CD4-positive, CD25-positive, alpha-beta regulatory T cell (primary cell): ENCODE data around the gene TPCN2. TPM values are rescaled to one million over a fixed set of nuclear protein-coding genes. Genes with fewer than 3 reads are reported as not detected.

Experiments
- ATAC-seq, 2 donors: fragments of 150-1000 bp; cut with Tn5 transposase; one replicate each; pipeline ENCODE4 v1.10.0; 2021; ENCODE audit warnings: low read depth in 2 of 2, moderate number of reproducible peaks in 2 of 2, moderate library complexity in 1 of 2
- DNase-seq, 3 donors: peaks; one replicate each; pipeline versions ENCODE4 v3.0.0 to v3.0.0-alpha.2; 2012 to 2022; ENCODE audit warnings: mixed read lengths in 1 of 3
- H3K27ac ChIP-seq: one replicate; pipeline ENCODE4 v1.7.0; 2013; ENCODE audit warnings: mild to moderate bottlenecking, low read length; ENCODE audit not compliant: insufficient read depth, poor library complexity, severe bottlenecking
- H3K27me3 ChIP-seq: one replicate; pipeline ENCODE4 v1.7.0; 2013; ENCODE audit warnings: low read length; ENCODE audit not compliant: control insufficient read depth, insufficient read depth
- H3K36me3 ChIP-seq: one replicate; pipeline ENCODE4 v1.7.0; 2013; ENCODE audit warnings: mild to moderate bottlenecking, low read length, moderate library complexity; ENCODE audit not compliant: control insufficient read depth, insufficient read depth
- H3K4me1 ChIP-seq: 2 replicates; pipeline ENCODE4 v1.7.0; 2013; ENCODE audit warnings: mild to moderate bottlenecking, low read length; ENCODE audit not compliant: insufficient read depth, control insufficient read depth, poor library complexity, severe bottlenecking
- H3K4me3 ChIP-seq: one replicate; pipeline ENCODE4 v1.7.0; 2013; ENCODE audit warnings: low read depth, mild to moderate bottlenecking, low read length, moderate library complexity
- H3K9me3 ChIP-seq, 2 experiments: 1 replicate in 1 of 2; 2 replicates in 1 of 2; pipeline ENCODE4 v1.7.0; 2013; ENCODE audit warnings: low read length in 2 of 2, mild to moderate bottlenecking in 1 of 2, moderate library complexity in 1 of 2; ENCODE audit not compliant: control insufficient read depth in 2 of 2
- H3K27ac Mint-ChIP-seq, 3 donors: one replicate each; pipeline ENCODE4 v1.8.0; 2020 to 2022; ENCODE audit warnings: mild to moderate bottlenecking in 3 of 3, mixed read lengths in 3 of 3, moderate library complexity in 2 of 3
- H3K27me3 Mint-ChIP-seq: one replicate; pipeline ENCODE4 v1.8.0; 2022; ENCODE audit warnings: mild to moderate bottlenecking, mixed read lengths
- H3K36me3 Mint-ChIP-seq: one replicate; pipeline ENCODE4 v1.8.0; 2020; ENCODE audit warnings: mixed read lengths
- H3K4me1 Mint-ChIP-seq, 4 donors: one replicate each; pipeline ENCODE4 v1.8.0; 2020 to 2022; ENCODE audit warnings: mixed read lengths in 4 of 4, mild to moderate bottlenecking in 1 of 4
- H3K4me3 Mint-ChIP-seq, 4 donors: one replicate each; pipeline ENCODE4 v1.8.0; 2020 to 2022; ENCODE audit warnings: mild to moderate bottlenecking in 4 of 4, mixed read lengths in 4 of 4, moderate library complexity in 3 of 4
- H3K9me3 Mint-ChIP-seq, 7 donors: one replicate each; pipeline ENCODE4 v1.8.0; 2020 to 2022; ENCODE audit warnings: mixed read lengths in 7 of 7, mild to moderate bottlenecking in 3 of 7, moderate library complexity in 2 of 7
- polyA plus RNA-seq, 4 donors: library from polyadenylated mRNA; unstranded; fragments of 300-500 nt; fragmentation: Illumina TruSeq; gene quantifications; one replicate each; pipeline ENCODE4 v1.2.3, GENCODE V29; 2021
- total RNA-seq: library from RNA; stranded (reverse); gene quantifications from one replicate; pipeline ENCODE4 v1.2.3, GENCODE V29; 2022

The TPCN2 gene
- total and polyA plus RNA-seq, 5 donors from 2014 or later: 5.9 to 20.5 (median 6.6) TPM

DNA sequence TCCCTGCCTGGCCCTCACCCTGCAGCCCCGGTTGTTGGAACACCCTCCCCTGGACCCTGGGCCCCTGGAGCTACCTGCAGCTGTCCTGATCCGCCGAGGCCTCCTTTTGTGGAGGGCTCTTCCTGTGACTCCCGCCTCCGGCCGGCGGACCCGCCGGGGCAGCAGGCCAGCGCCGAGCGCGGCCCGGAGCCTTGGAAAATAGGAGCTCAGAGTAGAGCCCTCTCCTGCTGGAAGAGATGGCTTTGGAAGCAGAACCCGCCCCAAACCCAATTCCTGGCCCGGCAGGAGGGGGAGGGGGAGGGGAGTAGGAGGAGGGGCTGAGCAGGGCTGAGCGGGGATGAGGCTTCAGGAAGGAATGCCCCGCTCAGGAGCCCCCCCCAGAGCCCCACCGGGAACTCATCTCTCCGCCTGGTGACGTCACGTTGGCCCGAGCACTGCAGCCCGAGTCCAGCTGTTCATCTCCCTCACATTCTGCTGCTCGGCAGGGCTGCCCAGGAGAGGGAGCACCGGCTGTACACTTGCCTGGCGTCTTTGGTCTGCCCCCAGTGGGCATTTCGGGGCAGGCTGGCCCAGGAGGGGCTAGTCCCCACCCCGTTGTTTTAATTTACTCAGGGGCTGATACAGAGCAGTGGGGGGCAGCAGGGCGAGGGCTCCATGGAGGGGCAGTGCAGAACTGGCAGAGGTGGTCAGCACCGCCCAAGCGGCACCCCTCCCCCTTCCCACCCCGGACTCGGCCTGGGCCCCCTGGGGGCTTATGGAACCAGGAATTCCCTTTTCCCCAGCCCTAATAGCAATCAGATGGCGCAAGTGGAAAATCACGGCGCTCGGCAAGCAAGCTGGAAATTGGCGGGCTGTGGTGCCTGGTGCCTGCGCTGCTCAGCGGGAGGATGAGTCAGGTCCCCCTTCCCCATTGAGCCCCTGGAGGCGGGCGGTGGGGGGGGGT lies 35.5 kb upstream of the TPCN2 start, which contains the start of gene MRGPRF:
MRGPRF (minus strand) TSS at position 238 of the 943 bp plus-strand sequence. CDS start 3,345 bp downstream, outside the sequence.
- Mint-ChIP-seq H3K36me3 (no peaks in the 10 kb centered on the region), H3K27me3 (peaks cover 25% of the 10 kb centered on the region), H3K9me3 (no peaks in the 10 kb centered on the region), H3K4me1 (peaks cover 0 to 4% (median 0%) of the 10 kb centered on the region in 4 donors), H3K27ac (no peak within 1 kb of the TSS), H3K4me3 (no peak within 1 kb of the TSS)
- Histone ChIP-seq H3K36me3 (no peaks in the 10 kb centered on the region), H3K4me1 (no peaks in the 10 kb centered on the region), H3K27me3 (no peaks in the 10 kb centered on the region), H3K27ac (no peak within 1 kb of the TSS), H3K4me3 (no peak within 1 kb of the TSS), H3K9me3 (no peaks in the 10 kb centered on the region)
- ATAC-seq (no peak), DNase-seq (peak in 1 of 3 donors; percentile 8)

DNA sequence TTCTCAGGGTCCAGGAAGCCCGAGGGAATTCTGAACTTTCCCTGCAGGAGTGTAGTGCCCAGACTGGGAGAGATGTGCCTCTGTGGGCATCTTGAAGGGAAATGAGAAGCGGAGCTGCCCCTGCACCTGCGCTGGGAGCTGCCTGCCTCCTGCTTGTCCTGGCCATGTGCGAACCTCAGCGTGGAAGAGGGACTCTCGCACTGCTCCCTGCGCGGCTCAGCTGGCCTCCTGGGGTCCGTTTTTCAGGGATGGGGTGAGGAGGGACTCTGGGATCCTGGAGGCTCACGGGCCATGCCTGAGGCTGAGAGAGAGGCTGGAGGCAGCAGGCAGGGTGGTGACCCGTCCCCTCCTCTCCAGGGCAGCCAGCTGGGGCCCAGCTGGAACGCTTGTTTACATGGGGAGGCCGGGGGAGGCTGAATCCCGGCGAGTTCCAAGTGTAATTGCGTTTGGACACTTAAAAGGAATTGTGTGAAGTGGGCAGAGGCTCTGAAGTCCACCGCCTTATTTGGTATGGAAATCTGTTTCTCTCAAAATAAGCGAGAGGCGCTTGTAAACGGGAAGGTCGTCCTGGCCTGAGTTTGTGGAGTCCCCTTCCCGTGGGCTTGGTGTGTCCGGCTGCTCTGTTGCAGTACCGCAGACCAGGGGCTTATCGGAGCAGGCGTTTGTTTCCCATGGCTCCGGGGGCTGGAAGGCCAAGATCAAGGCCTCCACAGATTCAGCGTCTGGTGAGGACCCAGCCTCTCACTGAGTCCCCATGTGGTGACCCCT lies 34.5 kb upstream of the TPCN2 start:
- H3K27ac Mint-ChIP-seq: no peak overlapping the region
- DNase-seq (no peak), ATAC-seq (no peak)
- H3K9me3 Mint-ChIP-seq: no peaks in the 10 kb centered on the region
- Histone ChIP-seq H3K9me3 (no peaks in the 10 kb centered on the region), H3K4me3 (no peak overlapping the region), H3K27ac (no peak overlapping the region), H3K36me3 (no peaks in the 10 kb centered on the region), H3K27me3 (no peaks in the 10 kb centered on the region), H3K4me1 (no peaks in the 10 kb centered on the region)
- no peaks in the 10 kb centered on the region for H3K36me3 Mint-ChIP-seq
- H3K27me3 Mint-ChIP-seq: peaks cover 24% of the 10 kb centered on the region
- H3K4me1 Mint-ChIP-seq: peaks cover 0 to 4% (median 0%) of the 10 kb centered on the region in 4 donors
- no peak overlapping the region for H3K4me3 Mint-ChIP-seq

DNA sequence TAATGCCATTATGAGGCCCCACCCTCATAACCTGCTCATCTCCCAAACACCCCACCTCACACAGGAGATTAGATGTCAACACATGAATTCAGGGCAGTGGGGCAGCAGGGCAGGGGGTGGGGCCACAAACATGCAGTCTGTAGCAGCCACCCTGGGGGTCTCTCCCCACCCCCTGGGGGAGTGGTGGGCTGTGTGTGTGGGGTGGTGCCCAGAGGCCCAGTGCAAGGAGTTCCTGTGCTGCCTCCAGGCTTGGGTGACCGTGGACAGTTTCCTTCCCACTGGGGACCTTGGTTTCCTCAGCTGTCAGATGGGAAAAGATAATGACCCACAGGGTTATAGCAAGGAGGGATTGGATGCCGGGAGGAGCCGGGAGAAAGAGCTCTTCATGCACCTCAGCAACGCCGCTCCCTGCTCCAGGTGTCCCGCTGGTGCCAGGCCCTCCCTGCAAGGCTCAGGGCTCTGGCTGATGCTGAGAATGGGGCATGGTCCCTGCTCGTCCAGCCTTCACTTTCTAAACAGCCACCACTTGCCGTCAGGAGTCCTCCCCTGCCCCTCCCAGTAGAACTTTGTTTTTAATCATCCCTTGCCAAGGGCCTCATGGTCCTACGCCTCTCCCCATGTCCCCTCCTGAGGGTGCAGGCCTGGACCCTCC lies 33.7 kb upstream of the TPCN2 start:
- peaks cover 0 to 4% (median 0%) of the 10 kb centered on the region in 4 donors for H3K4me1 Mint-ChIP-seq
- Histone ChIP-seq H3K36me3 (no peaks in the 10 kb centered on the region), H3K9me3 (no peaks in the 10 kb centered on the region), H3K4me1 (no peaks in the 10 kb centered on the region), H3K27ac (no peak overlapping the region), H3K27me3 (no peaks in the 10 kb centered on the region), H3K4me3 (no peak overlapping the region)
- no peaks in the 10 kb centered on the region for H3K36me3 Mint-ChIP-seq
- no peak overlapping the region for H3K27ac Mint-ChIP-seq
- DNase-seq (no peak), ATAC-seq (no peak)
- peaks cover 22% of the 10 kb centered on the region for H3K27me3 Mint-ChIP-seq
- no peaks in the 10 kb centered on the region for H3K9me3 Mint-ChIP-seq
- no peak overlapping the region for H3K4me3 Mint-ChIP-seq

GRCh38 chr11:69017951-69018350 lies 30.8 kb upstream of the TPCN2 start:
- H3K9me3 ChIP-seq: no peaks in the 10 kb centered on the region
- no peaks in the 10 kb centered on the region for H3K27me3 ChIP-seq
- H3K36me3 ChIP-seq: no peaks in the 10 kb centered on the region
- no peaks in the 10 kb centered on the region for H3K36me3 Mint-ChIP-seq
- H3K4me1 Mint-ChIP-seq: no peaks in the 10 kb centered on the region
- H3K27me3 Mint-ChIP-seq: no peaks in the 10 kb centered on the region
- ATAC-seq: no peak
- no peaks in the 10 kb centered on the region for H3K9me3 Mint-ChIP-seq
- no peak overlapping the region for H3K27ac Mint-ChIP-seq
- no peaks in the 10 kb centered on the region for H3K4me1 ChIP-seq
- H3K27ac ChIP-seq: no peak overlapping the region
- H3K4me3 ChIP-seq: no peak overlapping the region
- no peak for DNase-seq
- no peak overlapping the region for H3K4me3 Mint-ChIP-seq

GRCh38 chr11:69018924-69019323 lies 29.8 kb upstream of the TPCN2 start:
- peak overlapping the region in 1 of 3 donors; percentile 20 for H3K27ac Mint-ChIP-seq
- no peaks in the 10 kb centered on the region for H3K36me3 ChIP-seq
- H3K9me3 ChIP-seq: no peaks in the 10 kb centered on the region
- H3K4me1 ChIP-seq: no peaks in the 10 kb centered on the region
- no peaks in the 10 kb centered on the region for H3K9me3 Mint-ChIP-seq
- no peaks in the 10 kb centered on the region for H3K36me3 Mint-ChIP-seq
- ATAC-seq (no peak), DNase-seq (no peak)
- H3K4me3 Mint-ChIP-seq: no peak overlapping the region
- no peaks in the 10 kb centered on the region for H3K4me1 Mint-ChIP-seq
- no peak overlapping the region for H3K4me3 ChIP-seq
- H3K27ac ChIP-seq: no peak overlapping the region
- no peaks in the 10 kb centered on the region for H3K27me3 ChIP-seq
- no peaks in the 10 kb centered on the region for H3K27me3 Mint-ChIP-seq

DNA sequence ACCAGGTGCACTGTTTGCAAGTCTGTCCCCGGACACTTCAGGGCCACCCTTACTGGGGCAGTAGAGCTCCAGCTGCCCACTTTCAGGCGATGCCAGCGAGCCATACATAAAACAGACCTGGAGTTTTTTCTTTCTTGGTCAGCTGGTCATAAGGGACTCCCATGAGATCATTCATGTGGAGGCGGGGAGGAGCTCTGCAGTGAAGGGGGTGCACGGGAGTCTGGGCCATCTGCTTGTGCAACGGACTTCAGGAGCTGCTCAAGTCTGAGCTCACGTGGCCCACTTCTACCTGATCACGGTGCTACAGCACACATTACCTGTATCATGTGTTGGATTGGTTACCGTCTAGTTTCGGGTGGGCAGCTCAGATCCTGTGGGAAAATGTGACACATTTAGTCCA lies 26.5 kb upstream of the TPCN2 start:
- H3K4me1 Mint-ChIP-seq: no peaks in the 10 kb centered on the region
- Histone ChIP-seq H3K4me1 (no peaks in the 10 kb centered on the region), H3K27ac (no peak overlapping the region), H3K4me3 (no peak overlapping the region), H3K9me3 (no peaks in the 10 kb centered on the region), H3K27me3 (no peaks in the 10 kb centered on the region), H3K36me3 (no peaks in the 10 kb centered on the region)
- no peaks in the 10 kb centered on the region for H3K36me3 Mint-ChIP-seq
- no peak overlapping the region for H3K4me3 Mint-ChIP-seq
- no peak for DNase-seq
- no peak overlapping the region for H3K27ac Mint-ChIP-seq
- no peaks in the 10 kb centered on the region for H3K9me3 Mint-ChIP-seq
- H3K27me3 Mint-ChIP-seq: no peaks in the 10 kb centered on the region
- no peak for ATAC-seq

GRCh38 chr11:69024509-69024908 lies 24.2 kb upstream of the TPCN2 start:
- H3K4me1 ChIP-seq: no peaks in the 10 kb centered on the region
- Mint-ChIP-seq H3K9me3 (no peaks in the 10 kb centered on the region), H3K27me3 (no peaks in the 10 kb centered on the region), H3K4me1 (no peaks in the 10 kb centered on the region), H3K4me3 (no peak overlapping the region), H3K27ac (no peak overlapping the region), H3K36me3 (no peaks in the 10 kb centered on the region)
- ATAC-seq: no peak
- no peaks in the 10 kb centered on the region for H3K36me3 ChIP-seq
- no peaks in the 10 kb centered on the region for H3K9me3 ChIP-seq
- no peaks in the 10 kb centered on the region for H3K27me3 ChIP-seq
- DNase-seq: no peak
- H3K27ac ChIP-seq: no peak overlapping the region
- no peak overlapping the region for H3K4me3 ChIP-seq
